ENCODE results near the gene ZC3H18.

- TF ChIP-seq YY1 (IDR thresholded peaks at IDR 0.05; ENCODE audit: insufficient read depth, insufficient read length) (no peak), SUZ12 (IDR thresholded peaks at IDR 0.05; ENCODE audit: extremely low read depth, insufficient read depth, insufficient read length) (no peak)
These were observed 32.3 kb upstream of the ZC3H18 start for GRCh38 chr16:88537859-88538258.
